IPS-11a (cell line): Measurements from ENCODE around the gene PLXNB3.

Experiments
- H3K4me3 ChIP-seq: one replicate; pipeline ENCODE4 v1.5.1; 2013; ENCODE audit warnings: low read depth, low read length, control low read depth

PLXNB3 gene

DNA sequence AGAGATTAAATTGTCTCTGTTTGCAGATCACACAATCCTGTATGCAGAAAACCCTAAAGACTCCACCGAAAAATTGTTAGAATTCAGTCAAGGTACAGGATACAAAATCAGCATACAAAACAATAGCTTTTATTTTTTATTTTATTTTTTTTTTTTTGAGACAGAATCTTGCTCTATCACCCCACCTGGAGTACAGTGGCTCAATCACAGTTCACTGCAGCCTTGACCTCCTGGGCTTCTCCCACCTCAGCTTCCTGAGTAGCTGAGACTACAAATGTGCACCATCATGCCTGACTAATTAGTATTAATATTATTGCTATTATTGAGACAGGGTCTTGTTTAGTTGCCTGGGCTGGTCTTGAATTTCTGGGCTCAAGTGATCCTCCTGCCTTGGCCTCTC is 8.9 kb upstream of the PLXNB3 start:
- no peak overlapping the region for H3K4me3 ChIP-seq

DNA sequence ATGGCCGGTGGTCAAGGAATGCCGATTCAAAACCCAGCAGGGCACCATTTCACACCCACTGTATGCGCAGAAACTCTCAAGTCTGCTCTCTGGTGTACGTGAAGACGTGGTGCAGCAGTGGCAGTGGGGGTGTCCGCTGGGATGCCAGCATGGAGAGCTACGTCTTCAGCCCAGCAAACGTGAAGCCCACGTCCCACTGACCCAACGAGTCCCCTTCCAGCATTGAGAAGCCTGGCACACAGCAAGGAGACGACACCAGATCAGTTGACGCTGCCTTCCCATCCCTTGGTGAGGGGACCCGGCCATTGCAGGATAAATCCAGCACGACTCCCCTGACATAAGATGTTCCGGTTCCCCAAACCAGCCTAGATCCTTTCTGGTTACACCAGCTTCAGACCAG is 2.2 kb upstream of the PLXNB3 start:
- no peak overlapping the region for H3K4me3 ChIP-seq

DNA sequence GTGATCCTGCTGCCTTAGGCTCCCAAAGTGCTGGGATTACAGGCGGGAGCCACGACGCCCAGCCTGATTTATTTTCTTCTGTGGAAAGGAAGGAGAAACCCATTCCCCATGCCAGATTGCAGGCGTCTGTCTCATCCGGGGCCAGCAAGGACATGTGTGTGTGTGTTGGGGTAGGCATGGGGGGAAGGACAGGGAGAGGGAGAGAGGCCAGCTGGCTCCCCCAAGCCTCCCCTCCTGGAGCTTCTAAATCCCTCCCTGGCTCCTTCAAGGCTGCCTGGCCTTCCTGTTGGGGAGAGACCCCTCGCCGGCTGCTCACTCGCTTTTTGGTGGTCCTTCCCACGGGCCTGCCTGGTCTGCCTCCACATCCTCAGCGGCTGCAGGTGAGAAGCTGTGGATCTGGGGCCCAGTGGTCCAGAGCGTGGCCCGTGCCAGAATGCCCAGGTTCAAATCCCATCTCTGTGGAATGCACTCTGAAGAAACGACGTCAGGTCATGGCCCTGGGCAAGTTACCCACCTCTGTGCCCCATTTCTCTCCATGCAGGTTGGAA is 1.3 kb upstream of the PLXNB3 start:
- H3K4me3 ChIP-seq, result no peak overlapping the region

GRCh38 chrX:153763298-153763932 is 634 bp upstream of the PLXNB3 start:
- H3K4me3 ChIP-seq, result no peak overlapping the region

DNA sequence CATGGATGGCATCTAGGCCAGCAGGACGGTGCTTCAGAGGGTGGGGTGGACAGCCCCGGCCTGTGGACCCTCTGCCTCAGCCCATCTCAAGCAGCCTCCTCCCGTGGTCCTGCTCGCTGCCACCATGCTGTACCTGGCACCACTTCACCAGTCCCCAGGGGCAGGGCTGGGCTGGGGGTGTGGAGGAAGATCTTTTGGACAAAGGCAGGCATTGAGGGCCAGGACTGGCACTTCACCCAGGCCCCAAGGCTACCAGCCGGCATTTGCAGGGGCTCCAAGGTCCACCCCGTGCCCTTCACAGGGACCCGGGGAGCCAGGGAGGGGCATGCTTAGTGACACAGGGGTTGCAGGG is 713 bp downstream of the PLXNB3 start:
- no peak overlapping the region for H3K4me3 ChIP-seq

DNA sequence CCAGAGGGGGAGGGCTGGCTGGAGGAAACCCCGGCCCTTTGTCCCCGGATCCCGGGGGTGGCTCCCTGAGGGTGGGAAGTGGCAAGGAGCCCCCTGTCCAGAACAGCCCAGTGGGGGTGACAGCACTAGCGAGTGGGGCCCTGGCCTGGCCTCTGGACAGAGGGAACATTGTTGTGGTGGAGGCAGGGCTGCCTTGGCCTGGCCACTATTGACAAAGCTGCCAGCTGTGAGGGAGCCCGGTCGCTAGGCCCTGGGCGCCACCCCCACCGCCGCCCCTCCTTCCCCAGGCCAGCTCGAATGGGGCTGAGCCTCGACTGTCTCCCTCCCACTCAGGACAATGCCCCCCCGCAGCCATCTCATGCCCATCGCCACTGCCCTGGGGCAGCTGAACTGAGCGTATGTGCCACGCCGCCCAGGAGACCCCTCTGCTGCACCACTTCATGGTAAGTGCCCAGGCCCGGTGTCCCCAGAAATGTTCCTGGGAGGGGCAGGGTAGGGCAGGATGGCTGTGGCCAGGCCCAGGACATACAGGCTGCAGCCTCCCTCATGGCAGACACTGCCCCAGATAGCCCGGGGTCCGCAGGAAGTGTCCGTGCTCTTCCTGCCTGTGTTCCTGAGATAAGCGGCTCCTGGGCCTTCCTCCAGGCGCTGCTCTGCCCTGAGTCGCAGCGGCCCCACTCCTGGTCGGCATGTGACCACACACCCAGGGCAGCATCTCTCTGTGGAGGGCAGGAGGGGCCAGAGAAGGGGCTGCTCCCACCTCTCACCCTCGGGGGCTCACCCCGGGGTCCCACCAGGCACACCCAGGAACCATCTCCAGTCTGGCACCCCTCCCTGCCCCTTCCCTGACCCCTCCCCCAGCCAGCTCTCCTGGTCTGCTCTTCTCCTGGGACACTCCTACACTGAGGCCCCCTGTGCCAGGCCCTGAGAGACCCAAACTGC is 1.4 kb downstream of the PLXNB3 start:
- H3K4me3 ChIP-seq, result no peak overlapping the region

GRCh38 chrX:153766098-153766817 is 2.2 kb downstream of the PLXNB3 start:
- H3K4me3 ChIP-seq, result no peak overlapping the region

DNA sequence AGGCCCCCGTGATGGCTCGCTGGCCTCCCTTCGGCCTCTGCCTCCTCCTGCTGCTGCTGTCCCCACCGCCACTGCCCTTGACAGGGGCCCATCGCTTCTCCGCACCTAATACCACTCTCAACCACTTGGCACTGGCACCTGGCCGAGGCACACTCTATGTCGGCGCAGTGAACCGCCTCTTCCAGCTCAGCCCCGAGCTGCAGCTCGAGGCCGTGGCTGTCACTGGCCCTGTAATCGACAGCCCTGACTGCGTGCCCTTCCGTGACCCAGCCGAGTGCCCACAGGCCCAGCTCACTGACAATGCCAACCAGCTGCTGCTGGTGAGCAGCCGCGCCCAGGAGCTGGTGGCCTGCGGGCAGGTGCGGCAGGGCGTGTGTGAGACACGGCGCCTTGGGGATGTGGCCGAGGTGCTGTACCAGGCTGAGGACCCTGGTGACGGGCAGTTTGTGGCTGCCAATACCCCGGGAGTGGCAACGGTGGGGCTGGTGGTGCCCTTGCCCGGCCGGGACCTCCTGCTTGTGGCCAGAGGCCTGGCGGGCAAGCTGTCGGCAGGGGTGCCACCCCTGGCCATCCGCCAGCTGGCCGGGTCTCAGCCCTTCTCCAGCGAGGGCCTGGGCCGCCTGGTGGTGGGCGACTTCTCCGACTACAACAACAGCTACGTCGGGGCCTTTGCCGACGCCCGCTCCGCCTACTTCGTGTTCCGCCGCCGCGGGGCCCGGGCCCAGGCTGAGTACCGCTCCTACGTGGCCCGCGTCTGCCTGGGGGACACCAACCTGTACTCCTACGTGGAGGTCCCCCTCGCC is 3.0 kb downstream of the PLXNB3 start:
- no peak overlapping the region for H3K4me3 ChIP-seq

DNA sequence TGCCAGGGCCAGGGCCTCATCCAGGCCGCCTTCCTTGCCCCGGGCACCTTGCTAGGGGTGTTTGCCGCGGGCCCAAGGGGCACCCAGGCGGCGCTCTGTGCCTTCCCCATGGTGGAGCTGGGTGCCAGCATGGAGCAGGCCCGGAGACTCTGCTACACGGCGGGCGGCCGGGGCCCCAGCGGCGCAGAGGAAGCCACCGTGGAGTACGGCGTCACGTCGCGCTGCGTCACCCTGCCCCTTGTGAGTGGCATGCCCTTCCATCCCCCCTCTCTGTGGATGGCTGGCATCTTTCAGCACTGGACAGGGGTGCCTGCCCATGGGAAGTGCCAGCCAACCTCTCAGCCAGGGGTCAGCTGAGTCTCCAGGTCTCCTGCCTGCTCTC is 3.6 kb downstream of the PLXNB3 start:
- H3K4me3 ChIP-seq, result no peak overlapping the region

GRCh38 chrX:153768311-153769157 is 4.5 kb downstream of the PLXNB3 start:
- no peak overlapping the region for H3K4me3 ChIP-seq

DNA sequence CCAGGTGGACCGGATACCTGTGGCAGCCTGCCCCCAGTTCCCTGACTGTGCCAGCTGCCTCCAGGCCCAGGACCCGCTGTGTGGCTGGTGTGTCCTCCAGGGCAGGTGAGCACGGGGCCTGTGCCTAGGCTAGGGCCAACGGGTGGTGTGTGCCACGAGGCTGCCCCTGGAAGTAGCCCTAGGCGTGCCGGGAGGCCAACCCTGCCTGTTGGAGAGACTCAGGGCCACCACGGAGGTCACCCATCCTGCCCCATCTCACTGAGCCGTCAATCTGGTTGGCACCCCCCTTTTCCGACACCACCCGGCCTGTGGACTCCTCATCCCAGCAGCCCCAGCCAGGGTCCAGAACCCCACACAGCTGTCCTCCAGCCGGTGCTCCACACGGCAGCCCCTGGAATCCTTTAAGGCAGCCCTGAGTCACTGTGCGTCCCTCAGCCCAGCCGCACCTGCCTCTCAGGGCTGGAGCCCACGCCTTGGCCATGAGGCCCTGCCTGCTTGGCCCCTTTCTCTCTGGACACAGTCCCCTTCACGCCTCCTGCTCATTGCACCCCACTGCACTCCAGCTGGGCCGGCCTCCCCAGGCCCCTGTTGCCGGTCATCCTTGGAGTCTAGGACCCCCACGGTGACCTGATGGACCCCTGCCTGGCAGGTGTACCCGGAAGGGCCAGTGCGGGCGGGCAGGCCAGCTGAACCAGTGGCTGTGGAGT is 5.3 kb downstream of the PLXNB3 start:
- H3K4me3 ChIP-seq, result no peak overlapping the region

DNA sequence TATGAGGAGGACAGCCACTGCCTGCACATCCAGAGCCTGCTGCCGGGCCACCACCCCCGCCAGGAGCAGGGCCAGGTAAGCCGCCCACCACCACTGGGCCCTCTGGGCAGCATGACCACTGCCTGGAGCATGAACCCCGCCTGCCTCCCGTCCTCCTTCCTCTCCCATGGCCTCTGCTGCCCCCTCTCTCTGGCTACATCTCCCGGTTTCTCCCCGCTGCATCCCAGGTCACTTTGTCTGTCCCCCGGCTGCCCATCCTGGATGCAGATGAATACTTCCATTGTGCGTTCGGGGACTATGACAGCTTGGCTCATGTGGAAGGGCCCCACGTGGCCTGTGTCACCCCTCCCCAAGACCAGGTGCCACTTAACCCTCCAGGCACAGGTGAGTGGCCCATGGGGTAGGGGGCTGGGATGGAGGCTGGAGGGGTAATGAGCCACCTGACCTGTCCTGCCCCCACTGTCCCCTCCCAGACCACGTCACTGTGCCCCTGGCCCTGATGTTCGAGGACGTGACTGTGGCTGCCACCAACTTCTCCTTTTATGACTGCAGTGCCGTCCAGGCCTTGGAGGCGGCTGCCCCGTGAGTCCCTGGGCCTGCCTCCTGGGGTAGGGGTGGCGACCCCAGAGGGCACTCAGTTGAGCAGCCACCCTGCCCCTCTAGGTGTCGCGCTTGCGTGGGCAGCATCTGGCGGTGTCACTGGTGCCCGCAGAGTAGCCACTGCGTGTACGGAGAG is 6.0 kb downstream of the PLXNB3 start:
- H3K4me3 ChIP-seq, result no peak overlapping the region

GRCh38 chrX:153770601-153771414 is 6.8 kb downstream of the PLXNB3 start:
- no peak overlapping the region for H3K4me3 ChIP-seq

DNA sequence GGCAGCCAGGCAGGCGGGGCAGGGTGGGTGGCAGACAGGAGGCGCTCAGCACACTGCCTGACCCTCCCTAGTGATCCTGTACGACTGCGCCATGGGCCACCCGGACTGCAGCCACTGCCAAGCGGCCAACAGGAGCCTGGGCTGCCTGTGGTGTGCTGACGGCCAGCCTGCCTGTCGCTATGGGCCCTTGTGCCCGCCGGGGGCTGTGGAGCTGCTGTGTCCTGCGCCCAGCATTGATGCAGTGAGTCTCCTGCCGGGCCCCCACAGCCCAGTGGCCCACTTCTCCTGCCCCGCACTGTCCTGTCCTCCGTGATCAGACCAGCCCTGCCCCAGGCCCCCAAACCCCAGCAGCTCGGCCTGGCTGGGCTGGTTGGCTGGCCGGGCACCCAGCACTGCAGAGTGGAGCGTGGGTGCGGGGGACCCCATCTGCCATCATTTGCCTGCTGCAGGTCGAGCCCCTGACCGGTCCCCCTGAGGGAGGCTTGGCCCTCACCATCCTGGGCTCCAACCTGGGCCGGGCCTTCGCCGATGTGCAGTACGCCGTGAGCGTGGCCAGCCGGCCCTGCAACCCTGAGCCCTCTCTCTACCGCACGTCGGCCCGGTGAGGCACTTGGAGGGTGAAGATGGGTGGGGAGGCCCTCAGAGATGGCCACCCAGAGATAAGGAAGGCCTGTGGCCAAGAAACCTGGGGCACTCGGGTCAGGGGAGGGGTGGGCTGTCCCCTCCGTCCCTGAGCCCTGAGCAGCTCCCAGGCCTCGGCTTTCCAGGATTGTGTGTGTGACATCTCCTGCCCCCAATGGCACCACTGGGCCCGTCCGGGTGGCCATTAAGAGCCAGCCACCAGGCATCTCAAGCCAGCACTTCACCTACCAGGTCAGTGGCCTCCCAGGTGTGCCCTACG is 7.6 kb downstream of the PLXNB3 start:
- no peak overlapping the region for H3K4me3 ChIP-seq

DNA sequence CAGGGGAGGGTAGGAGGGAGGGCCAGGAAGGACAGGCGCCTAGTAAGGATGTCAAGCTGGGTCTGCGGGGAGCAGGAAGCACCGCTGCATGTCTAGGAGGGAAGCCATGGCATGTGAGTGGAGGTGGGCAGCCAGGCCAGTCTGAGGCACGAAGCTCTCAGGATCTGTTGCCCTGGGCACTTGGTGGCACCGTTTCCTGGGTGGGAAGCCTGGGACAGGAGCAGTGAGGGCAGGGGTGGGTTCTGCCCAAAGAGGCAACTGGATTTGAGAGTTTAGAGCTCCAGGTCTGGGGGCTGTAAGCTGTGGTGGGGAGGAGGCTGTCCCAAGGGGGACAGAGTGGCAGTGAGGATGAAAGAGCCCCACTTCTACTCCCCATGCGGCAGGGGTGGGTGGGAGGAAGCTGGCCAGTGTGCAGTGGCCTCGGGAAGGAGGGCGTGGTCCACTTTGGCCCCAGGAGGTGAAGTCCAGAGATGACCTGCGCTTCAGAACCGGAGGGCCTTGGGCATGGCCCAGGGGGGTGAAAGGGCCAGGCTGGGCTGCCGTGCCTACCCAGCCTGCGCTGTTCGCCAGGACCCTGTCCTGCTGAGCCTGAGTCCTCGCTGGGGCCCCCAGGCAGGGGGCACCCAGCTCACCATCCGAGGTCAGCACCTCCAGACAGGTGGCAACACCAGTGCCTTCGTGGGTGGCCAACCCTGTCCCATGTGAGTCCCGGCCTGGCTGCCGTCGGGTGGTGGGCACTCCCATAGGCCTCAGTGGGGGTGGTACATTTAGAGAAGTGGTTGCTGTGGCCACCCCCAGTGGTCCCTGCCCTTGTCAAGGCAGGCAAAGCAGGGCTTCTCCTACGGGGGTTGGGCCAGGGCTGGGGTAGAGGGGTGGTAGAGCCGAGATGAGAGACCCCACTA is 8.5 kb downstream of the PLXNB3 start:
- H3K4me3 ChIP-seq, result no peak overlapping the region

- no peak overlapping the region for H3K4me3 ChIP-seq
Observed at GRCh38 chrX:153773218-153773611, 9.2 kb downstream of the PLXNB3 start.
